NOMO-1 treated with DMSO at 0.1 percent for 48 hours (cell line): ENCODE results near the gene SEMA3B.
"Not testable (repeated sequence)": the region's sequence is repeated elsewhere in the genome, so short reads cannot be mapped to it uniquely, and the experiment has no call there.

Experiments
- DNase-seq: peaks from one replicate; lab custom pipeline; 2025; ENCODE audit not compliant: unreplicated experiment; lab: John Stamatoyannopoulos, UW

SEMA3B gene

DNA sequence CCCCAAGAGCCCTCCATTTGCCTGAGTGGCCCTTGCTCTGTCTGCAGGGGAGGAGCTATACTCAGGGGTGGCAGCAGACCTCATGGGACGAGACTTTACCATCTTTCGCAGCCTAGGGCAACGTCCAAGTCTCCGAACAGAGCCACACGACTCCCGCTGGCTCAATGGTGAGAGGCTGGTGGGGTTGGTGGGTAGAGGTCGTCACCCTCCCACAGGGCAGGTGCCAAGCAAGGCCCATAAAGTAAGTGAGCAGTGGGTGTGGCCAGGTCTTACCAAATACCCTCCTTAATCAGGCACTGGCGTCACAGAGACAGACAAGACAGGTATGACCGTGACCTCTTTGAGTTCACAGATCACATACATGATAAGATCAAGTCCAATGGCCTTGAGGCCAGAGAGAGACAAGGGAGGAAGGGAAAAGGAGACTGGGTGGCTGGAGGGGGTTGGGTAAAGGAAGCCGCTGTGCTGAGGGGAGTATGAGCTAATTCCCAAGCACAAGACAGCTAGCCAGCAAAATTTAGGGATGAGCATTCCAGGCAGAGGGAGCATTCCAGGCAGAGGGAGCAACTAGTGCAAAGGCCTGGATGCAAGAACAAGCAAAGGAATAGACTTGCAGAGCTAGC, 2.5 kb downstream of the SEMA3B start:
- DNase-seq, result no peak

GRCh38 chr3:50272538-50272910, 3.6 kb downstream of the SEMA3B start:
- DNase-seq, result not testable (repeated sequence)

DNA sequence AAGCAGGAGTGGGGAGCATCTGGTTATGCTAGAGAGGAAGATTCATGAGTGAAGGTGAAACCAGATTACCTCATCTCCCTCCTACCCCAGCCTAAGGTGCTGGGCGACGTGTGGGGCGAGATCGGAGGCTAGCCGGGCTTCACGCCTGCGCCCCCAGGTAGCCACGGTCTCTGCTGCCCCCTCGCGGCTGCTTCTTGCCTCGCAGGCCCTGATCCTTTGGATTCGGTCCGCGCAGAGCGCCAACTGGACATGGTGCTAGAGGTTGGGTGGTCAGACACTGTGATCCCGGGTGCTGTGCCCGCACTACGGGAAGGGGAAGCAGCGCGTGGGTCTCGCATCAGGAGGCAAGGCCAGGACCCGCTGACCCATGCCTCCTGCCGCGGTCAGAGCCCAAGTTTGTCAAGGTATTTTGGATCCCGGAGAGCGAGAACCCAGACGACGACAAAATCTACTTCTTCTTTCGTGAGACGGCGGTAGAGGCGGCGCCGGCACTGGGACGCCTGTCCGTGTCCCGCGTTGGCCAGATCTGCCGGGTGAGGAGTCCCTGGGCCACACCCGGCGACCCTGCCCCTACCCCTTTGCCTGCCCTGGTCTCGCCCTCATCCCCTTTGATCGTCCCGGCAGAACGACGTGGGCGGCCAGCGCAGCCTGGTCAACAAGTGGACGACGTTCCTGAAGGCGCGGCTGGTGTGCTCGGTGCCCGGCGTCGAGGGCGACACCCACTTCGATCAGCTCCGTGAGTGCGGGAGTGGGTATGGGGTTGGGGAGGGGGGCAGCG, 4.2 kb downstream of the SEMA3B start:
- DNase-seq, result peak; percentile 80

- no peak for DNase-seq
Measured at GRCh38 chr3:50273689-50274065, 4.7 kb downstream of the SEMA3B start.

DNA sequence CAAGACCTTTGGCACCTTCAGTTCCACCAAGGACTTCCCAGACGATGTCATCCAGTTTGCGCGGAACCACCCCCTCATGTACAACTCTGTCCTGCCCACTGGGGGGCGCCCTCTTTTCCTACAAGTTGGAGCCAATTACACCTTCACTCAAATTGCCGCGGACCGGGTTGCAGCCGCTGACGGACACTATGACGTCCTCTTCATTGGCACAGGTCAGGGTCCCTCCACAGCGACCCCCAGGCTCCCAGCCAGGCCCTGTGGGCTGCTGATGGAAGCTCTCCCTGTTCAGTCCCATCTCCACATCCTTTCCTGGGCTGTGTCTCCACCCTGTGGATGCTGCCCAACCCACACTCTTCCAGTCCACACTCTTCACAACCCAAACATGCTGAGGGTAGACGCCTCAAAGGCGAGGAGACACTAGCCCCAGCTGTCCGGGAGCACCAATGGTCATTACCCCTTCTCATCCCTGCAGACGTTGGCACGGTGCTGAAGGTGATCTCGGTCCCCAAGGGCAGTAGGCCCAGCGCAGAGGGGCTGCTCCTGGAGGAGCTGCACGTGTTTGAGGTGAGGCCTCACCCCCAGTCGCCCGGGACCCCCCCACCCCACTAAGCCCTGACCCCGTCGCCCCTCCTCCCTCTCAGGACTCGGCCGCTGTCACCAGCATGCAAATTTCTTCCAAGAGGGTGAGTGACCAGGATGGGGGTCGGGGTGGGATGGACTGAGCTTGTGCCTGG, 5.6 kb downstream of the SEMA3B start:
- DNase-seq, result peak; percentile 49

GRCh38 chr3:50275141-50275995, 6.4 kb downstream of the SEMA3B start:
- DNase-seq, result no peak

DNA sequence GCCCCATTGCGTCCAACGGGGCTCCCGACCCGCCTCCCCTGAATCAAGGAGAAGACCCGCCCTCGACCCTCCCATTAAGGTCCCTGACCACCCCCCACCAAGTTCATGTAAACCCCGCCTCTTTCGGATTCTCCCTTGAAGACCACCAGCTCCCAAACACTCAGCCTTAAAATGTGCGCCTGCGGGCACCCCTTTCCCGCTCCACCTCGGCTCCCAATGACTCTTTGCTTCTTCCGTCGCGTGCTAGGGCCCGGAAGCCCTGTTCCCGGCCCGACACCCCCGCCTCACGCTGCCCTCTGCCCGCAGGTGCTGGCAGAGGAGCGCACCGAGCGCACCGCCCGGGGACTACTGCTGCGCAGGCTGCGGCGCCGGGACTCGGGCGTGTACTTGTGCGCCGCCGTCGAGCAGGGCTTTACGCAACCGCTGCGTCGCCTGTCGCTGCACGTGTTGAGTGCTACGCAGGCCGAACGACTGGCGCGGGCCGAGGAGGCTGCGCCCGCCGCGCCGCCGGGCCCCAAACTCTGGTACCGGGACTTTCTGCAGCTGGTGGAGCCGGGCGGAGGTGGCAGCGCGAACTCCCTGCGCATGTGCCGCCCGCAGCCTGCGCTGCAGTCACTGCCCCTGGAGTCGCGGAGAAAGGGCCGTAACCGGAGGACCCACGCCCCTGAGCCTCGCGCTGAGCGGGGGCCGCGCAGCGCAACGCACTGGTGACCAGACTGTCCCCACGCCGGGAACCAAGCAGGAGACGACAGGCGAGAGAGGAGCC, 7.2 kb downstream of the SEMA3B start:
- no peak for DNase-seq

DNA sequence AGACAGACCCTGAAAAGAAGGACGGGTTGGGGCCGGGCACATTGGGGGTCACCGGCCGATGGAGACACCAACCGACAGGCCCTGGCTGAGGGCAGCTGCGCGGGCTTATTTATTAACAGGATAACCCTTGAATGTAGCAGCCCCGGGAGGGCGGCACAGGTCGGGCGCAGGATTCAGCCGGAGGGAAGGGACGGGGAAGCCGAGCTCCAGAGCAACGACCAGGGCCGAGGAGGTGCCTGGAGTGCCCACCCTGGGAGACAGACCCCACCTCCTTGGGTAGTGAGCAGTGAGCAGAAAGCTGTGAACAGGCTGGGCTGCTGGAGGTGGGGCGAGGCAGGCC, 7.8 kb downstream of the SEMA3B start:
- no peak for DNase-seq

DNA sequence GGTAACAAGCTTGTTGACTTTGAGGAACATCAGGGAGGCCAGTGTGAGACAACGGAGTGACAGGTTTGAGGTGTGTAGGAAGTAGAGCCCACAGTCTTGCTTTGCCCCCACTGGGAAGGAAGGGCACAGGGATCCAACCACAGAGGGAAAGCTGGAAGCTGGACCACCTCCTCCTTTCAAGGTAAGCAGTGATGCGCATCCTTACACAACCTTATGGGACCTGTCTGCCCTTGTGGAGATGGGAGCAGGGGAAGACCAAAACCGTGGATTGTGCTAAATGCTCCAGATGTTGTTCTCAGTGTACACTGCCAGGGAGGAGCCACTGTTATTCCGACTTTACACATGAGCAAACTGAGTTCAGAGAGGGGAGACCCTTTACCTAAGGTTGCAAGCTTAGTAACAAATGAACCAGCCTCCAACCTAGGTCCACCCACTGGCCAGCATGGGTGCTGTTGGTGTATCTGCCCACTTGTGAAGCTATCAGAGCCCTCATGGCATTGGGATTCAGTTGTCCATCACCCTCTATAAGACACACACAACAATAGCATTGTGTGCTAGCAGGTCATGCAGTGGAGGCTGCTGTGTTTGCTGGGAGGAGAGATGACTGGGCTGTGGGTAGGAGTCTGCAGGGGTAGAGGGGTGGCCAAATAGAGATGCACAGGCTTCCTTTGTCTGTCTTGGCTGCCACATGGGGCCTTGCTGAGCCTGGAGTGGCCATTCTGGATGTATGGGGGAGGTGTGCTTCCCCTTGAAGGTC, 9.4 kb downstream of the SEMA3B start:
- no peak for DNase-seq

- DNase-seq, result no peak
Measured at GRCh38 chr3:50278880-50279224, 9.9 kb downstream of the SEMA3B start, which contains the start of gene LSMEM2. Gene LSMEM2, plus strand, starts transcription at chr3:50279087. Its CDS starts 27 bp downstream, at chr3:50279114.

GRCh38 chr3:50279255-50280016, 10.5 kb downstream of the SEMA3B start:
- no peak for DNase-seq

GRCh38 chr3:50284121-50284520, 15.2 kb downstream of the SEMA3B start:
- DNase-seq, result not testable (repeated sequence)

DNA sequence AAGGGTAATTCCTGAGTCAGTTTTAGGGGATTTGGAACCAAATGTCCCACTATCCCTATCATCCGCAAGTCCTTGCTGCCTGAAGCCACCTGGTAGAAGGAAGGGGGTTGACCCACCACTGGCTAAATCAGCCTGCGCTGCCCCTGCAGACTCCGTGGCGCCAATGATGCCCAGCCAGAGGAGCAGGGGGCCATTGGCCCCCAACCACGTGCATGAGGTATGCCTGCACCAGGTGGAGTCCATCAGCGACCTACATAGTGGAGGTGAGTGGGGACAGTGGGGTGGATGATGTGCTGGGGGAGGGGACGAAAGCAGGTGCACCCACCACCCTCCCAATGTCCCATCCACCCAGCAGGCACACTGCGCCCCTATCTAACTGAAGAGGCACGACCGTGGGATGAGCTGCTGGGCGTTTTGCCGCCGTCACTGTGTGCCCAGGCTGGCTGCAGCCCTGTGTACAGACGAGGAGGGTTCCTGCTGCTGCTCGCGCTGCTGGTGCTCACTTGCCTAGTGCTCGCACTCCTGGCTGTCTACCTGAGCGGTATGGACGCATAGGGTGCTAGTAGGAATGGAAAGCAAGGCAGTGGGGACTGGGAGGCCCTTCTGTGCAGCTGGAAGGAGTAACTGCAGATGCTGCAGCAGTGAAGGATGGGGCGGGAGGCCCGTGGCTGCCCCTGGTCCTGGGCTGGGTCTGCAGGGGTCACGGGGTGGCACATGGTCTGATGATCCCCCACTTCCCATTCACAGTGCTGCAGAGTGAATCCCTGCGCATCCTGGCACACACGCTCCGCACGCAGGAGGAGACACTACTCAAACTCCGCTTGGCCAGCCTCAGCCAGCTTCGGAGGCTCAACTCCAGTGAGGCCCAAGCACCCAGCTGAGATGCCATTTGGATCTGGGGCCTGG, 17.6 kb downstream of the SEMA3B start:
- DNase-seq, result no peak

GRCh38 chr3:50287262-50287661, 18.3 kb downstream of the SEMA3B start:
- no peak for DNase-seq

DNA sequence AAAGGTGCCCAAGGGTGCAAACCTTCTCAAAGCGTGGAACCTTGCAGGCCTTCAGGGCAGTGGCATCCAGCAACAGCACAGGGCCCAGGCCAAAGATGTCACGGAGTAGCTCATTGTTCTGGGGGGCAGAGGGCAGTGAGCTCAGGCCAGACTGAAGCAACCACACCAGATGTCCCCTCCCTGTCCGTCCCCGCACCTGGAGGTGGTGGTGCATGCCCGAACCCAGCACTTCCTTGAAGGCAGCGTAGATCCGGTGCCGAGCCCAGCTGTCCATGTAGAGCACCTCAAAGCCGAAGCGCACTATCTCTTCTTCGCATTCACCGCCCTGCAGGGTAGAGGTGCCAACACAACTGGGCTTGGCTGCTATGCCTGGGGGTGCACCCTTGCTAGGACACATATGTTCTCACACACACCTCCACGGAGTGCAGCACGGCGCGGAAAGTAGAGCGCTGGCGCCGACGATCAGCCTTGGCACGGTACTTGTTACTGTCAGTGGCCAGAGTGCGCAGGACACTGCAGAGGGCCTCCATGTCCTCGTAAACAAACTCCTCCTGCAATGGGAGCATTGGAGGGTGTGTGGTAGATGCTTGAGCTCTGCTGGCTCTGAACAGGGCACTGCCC, 19.6 kb downstream of the SEMA3B start:
- no peak for DNase-seq

GRCh38 chr3:50289130-50289529, 20.2 kb downstream of the SEMA3B start:
- no peak for DNase-seq

DNA sequence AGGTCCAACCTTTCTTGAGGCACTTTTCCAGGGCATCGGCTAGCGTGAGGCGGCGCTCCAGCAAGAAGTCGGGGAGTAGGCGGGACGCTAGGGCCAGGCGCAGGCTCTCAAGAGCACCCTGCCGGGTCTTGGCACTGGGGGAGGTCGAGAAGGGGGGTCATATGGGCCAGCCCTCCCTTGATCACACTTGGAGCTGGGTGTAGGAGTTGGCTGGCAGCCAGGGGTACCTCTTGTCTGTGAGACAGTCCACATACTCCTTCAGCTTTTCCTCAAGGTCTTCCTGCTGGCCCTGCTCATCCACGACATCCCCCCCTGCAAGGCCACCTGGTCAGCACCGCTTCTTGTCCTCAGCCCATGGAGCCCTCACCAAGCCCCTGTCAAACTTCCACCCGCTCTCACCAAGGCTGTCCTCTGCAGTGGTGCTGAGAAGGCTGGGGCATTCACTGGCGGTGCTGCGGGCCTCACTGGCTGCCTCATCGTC, 21.3 kb downstream of the SEMA3B start:
- no peak for DNase-seq
